ENCODE data around the gene JKAMP.

The JKAMP gene

GRCh38 chr14:59511916-59512575, 27.7 kb downstream of the JKAMP start:
- no peak for FAIRE-seq
- no peak for DNase-seq (ENCODE audit: insufficient read length)
- TF ChIP-seq TAF1 (IDR thresholded peaks at IDR 0.05; ENCODE audit: borderline replicate concordance, low read depth, low read length) (no peak), POLR2A (IDR thresholded peaks at IDR 0.05; ENCODE audit: low read depth, low read length) (no peak), POLR2AphosphoS5 (IDR thresholded peaks at IDR 0.05; ENCODE audit: low read depth, low read length) (no peak)

DNA sequence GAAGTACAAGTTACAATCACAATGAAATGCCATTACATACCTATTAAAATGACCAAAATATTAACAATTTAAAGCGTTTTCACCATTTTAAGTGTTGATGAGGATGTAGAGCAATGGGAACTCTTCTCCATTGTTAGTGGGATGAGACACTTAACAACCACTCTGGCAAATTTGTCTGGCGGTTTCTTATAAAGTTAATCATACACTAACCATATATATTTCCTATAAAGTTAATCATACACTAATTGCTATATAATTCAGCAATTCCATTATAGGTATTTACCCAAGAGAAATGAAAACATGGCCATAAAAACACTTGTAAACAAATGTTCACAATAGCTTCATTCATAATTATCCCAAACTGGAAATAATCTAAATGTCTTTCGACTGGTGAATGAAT, 35.9 kb downstream of the JKAMP start:
- FAIRE-seq (no peak), DNase-seq (ENCODE audit: insufficient read length) (no peak)
- TF ChIP-seq POLR2AphosphoS5 (IDR thresholded peaks at IDR 0.05; ENCODE audit: low read depth, low read length) (no peak), TAF1 (IDR thresholded peaks at IDR 0.05; ENCODE audit: borderline replicate concordance, low read depth, low read length) (no peak), POLR2A (IDR thresholded peaks at IDR 0.05; ENCODE audit: low read depth, low read length) (no peak)

- no peak for DNase-seq (ENCODE audit: insufficient read length)
- no peak for TF ChIP-seq POLR2A (IDR thresholded peaks at IDR 0.05; ENCODE audit: low read depth, low read length)
- TF ChIP-seq POLR2AphosphoS5 (IDR thresholded peaks at IDR 0.05; ENCODE audit: low read depth, low read length): no peak
- TF ChIP-seq TAF1 (IDR thresholded peaks at IDR 0.05; ENCODE audit: borderline replicate concordance, low read depth, low read length): no peak
- no peak for FAIRE-seq
Observed at GRCh38 chr14:59529189-59529588, 44.9 kb downstream of the JKAMP start.

GRCh38 chr14:59530349-59530748, 46.0 kb downstream of the JKAMP start:
- FAIRE-seq (no peak), DNase-seq (ENCODE audit: insufficient read length) (no peak)
- TF ChIP-seq TAF1 (IDR thresholded peaks at IDR 0.05; ENCODE audit: borderline replicate concordance, low read depth, low read length) (no peak), POLR2AphosphoS5 (IDR thresholded peaks at IDR 0.05; ENCODE audit: low read depth, low read length) (no peak), POLR2A (IDR thresholded peaks at IDR 0.05; ENCODE audit: low read depth, low read length) (no peak)

- DNase-seq (ENCODE audit: insufficient read length) (no peak), FAIRE-seq (no peak)
- TF ChIP-seq TAF1 (IDR thresholded peaks at IDR 0.05; ENCODE audit: borderline replicate concordance, low read depth, low read length): no peak
- TF ChIP-seq POLR2A (IDR thresholded peaks at IDR 0.05; ENCODE audit: low read depth, low read length): no peak
- TF ChIP-seq POLR2AphosphoS5 (IDR thresholded peaks at IDR 0.05; ENCODE audit: low read depth, low read length): no peak
Observed at GRCh38 chr14:59532419-59532818, 48.1 kb downstream of the JKAMP start.

- TF ChIP-seq POLR2AphosphoS5 (IDR thresholded peaks at IDR 0.05; ENCODE audit: low read depth, low read length) (no peak), POLR2A (IDR thresholded peaks at IDR 0.05; ENCODE audit: low read depth, low read length) (no peak), TAF1 (IDR thresholded peaks at IDR 0.05; ENCODE audit: borderline replicate concordance, low read depth, low read length) (no peak)
- FAIRE-seq (no peak), DNase-seq (ENCODE audit: insufficient read length) (no peak)
Observed at GRCh38 chr14:59534361-59534987, 50.2 kb downstream of the JKAMP start.

DNA sequence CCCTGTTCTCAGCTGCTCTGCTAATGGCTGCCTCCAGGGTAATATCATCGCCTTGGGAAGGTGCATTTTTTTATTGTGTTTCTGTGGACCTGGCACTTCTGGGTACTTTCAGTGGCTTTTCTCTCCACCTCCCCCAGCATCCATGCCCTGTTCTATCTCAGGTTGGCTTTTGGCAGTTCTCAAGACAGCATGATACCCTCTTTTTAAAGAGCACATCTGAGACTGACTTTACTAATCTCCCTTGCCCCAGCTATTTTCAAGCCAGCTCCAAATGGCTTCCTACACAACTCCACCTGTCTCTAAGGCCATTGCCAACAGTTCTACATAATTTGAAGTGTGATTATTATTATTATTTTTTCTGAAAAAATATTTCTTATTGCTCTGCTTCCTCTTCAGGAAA, 53.2 kb downstream of the JKAMP start:
- no peak for FAIRE-seq
- TF ChIP-seq POLR2AphosphoS5 (IDR thresholded peaks at IDR 0.05; ENCODE audit: low read depth, low read length) (no peak), TAF1 (IDR thresholded peaks at IDR 0.05; ENCODE audit: borderline replicate concordance, low read depth, low read length) (no peak), POLR2A (IDR thresholded peaks at IDR 0.05; ENCODE audit: low read depth, low read length) (no peak)
- no peak for DNase-seq (ENCODE audit: insufficient read length)

DNA sequence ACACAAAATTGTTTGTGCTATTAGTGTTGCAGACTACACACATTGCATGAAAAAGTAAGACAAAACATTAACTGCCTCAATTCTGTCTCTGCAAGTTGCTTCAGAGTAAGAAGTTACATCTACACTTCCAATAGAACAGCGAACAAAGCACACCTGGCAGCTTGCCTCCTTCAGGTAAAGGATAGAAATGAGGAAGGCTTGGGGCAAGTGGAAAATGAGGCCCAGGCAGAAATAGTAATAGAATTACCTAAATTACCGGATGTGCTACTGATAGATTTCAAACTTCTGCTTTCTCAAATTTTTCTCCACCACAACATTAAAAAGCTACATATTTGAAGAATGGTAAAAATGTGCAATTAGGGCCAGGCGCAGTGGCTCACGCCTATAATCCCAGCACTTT, 54.6 kb downstream of the JKAMP start:
- no peak for DNase-seq (ENCODE audit: insufficient read length)
- no peak for TF ChIP-seq POLR2A (IDR thresholded peaks at IDR 0.05; ENCODE audit: low read depth, low read length)
- TF ChIP-seq POLR2AphosphoS5 (IDR thresholded peaks at IDR 0.05; ENCODE audit: low read depth, low read length): no peak
- no peak for TF ChIP-seq TAF1 (IDR thresholded peaks at IDR 0.05; ENCODE audit: borderline replicate concordance, low read depth, low read length)
- FAIRE-seq: no peak

- TF ChIP-seq TAF1 (IDR thresholded peaks at IDR 0.05; ENCODE audit: borderline replicate concordance, low read depth, low read length) (no peak), POLR2A (IDR thresholded peaks at IDR 0.05; ENCODE audit: low read depth, low read length) (no peak), POLR2AphosphoS5 (IDR thresholded peaks at IDR 0.05; ENCODE audit: low read depth, low read length) (no peak)
- no peak for DNase-seq (ENCODE audit: insufficient read length)
- no peak for FAIRE-seq
Observed at GRCh38 chr14:59540852-59541251, 56.5 kb downstream of the JKAMP start.

GRCh38 chr14:59541731-59542130, 57.4 kb downstream of the JKAMP start:
- TF ChIP-seq POLR2A (IDR thresholded peaks at IDR 0.05; ENCODE audit: low read depth, low read length): no peak
- no peak for TF ChIP-seq TAF1 (IDR thresholded peaks at IDR 0.05; ENCODE audit: borderline replicate concordance, low read depth, low read length)
- TF ChIP-seq POLR2AphosphoS5 (IDR thresholded peaks at IDR 0.05; ENCODE audit: low read depth, low read length): no peak
- no peak for FAIRE-seq
- no peak for DNase-seq (ENCODE audit: insufficient read length)

DNA sequence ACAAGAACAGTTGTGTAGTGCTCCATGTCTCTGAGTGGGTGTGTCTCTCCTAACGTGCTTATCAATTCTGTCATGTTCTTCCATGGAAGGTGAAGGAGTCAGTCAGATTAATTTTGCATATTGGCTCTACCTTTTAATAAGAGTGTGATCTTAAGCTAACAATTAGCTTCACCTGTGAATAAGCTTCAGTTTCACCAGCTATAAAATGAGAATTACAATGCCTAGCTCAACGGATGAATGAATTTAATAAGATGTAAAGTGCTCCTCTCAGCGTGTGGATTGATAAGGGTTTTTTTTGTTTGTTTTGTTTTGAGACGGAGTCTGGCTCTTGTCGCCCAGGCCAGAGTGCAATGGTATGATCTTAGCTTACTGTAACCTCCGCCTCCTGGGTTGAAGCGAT, 59.6 kb downstream of the JKAMP start:
- FAIRE-seq: no peak
- no peak for TF ChIP-seq POLR2AphosphoS5 (IDR thresholded peaks at IDR 0.05; ENCODE audit: low read depth, low read length)
- no peak for TF ChIP-seq TAF1 (IDR thresholded peaks at IDR 0.05; ENCODE audit: borderline replicate concordance, low read depth, low read length)
- TF ChIP-seq POLR2A (IDR thresholded peaks at IDR 0.05; ENCODE audit: low read depth, low read length): no peak
- no peak for DNase-seq (ENCODE audit: insufficient read length)

- DNase-seq (ENCODE audit: insufficient read length): no peak
- no peak for TF ChIP-seq POLR2A (IDR thresholded peaks at IDR 0.05; ENCODE audit: low read depth, low read length)
- no peak for TF ChIP-seq POLR2AphosphoS5 (IDR thresholded peaks at IDR 0.05; ENCODE audit: low read depth, low read length)
- no peak for TF ChIP-seq TAF1 (IDR thresholded peaks at IDR 0.05; ENCODE audit: borderline replicate concordance, low read depth, low read length)
- no peak for FAIRE-seq
Observed at GRCh38 chr14:59547310-59547709, 63.0 kb downstream of the JKAMP start.
